Activated T-cell treated with anti-CD3 and anti-CD28 coated beads, Interleukin-2, amount 50 U/mL, for 4 hours (primary cell): ENCODE measurements around the gene TM9SF3. TPM values are rescaled to one million over a fixed set of nuclear protein-coding genes. Genes with fewer than 3 reads are reported as not detected.
"Not testable (repeated sequence)": the region's sequence is repeated elsewhere in the genome, so short reads cannot be mapped to it uniquely, and the experiment has no call there.

Experiments used
- ATAC-seq, 2 donors: fragments of 200-7000 bp; cut with Tn5 transposase; one replicate each; pipeline ENCODE4 v1.10.0; 2021
- DNase-seq: peaks from one replicate; pipeline ENCODE4 v3.0.0-alpha.2; 2020
- H3K27me3 Mint-ChIP-seq: one replicate; pipeline ENCODE4 v1.8.0; 2021; ENCODE audit warnings: low read depth, mixed read lengths
- H3K36me3 Mint-ChIP-seq: one replicate; pipeline ENCODE4 v1.8.0; 2022; ENCODE audit warnings: mixed read lengths; ENCODE audit not compliant: insufficient read depth
- H3K4me1 Mint-ChIP-seq: one replicate; pipeline ENCODE4 v1.8.0; 2021; ENCODE audit warnings: low read depth, mixed read lengths
- H3K4me3 Mint-ChIP-seq: one replicate; pipeline ENCODE4 v1.8.0; 2021; ENCODE audit warnings: mild to moderate bottlenecking, moderate library complexity, mixed read lengths
- H3K9me3 Mint-ChIP-seq: one replicate; pipeline ENCODE4 v1.8.0; 2021; ENCODE audit warnings: mixed read lengths
- total RNA-seq, 3 donors: library from RNA; stranded (reverse); gene quantifications; one replicate each; pipeline ENCODE4 v1.2.1, GENCODE V29; 2021

TM9SF3 gene
- total RNA-seq, 3 donors from 2014 or later = 92.8 to 96.5 (median 95.3) TPM

DNA sequence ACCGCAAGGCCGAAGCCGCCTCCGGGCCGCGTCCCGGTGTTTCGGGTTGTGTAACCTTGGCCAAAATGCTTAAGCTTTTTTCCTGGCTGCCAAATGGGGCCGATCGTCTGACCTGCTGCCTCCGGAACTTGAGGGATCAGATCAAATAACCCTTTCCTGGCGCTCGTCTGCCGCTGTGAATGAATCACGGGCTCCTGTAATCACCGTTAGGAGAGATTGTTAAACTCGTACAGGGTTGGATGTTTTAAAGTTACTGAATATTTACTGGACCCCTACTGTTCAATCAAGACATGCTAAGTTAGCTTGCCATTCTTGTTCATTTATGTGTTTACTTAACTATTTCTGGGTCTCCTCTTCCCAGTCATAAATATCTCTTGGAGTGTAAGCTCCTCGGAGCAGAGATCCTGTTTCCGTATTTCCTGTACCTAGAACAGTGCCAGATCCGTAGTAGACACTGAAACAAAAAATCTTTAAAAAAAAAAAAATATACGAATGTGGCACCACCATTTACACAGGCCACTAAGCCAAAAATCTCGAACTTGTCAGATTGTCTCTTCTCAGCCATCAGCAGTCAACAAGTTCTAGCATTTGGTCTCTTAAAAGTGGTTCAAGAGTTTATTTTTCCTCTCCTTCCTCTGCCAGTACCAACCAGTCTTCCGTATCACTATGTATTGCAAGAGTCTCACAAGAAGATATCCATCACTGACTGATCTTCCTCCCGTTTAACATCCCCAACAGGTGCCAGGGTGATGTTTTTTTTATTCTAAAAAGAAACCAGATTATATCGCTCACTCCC is 650 bp upstream of the TM9SF3 start:
- H3K36me3 Mint-ChIP-seq = peaks cover 9% of the 10 kb centered on the region
- H3K4me1 Mint-ChIP-seq = peaks cover 43% of the 10 kb centered on the region
- H3K9me3 Mint-ChIP-seq = no peaks in the 10 kb centered on the region
- H3K27me3 Mint-ChIP-seq = no peaks in the 10 kb centered on the region
- ATAC-seq (peak; percentile 6 to 7), DNase-seq (peak; percentile 54)
- H3K4me3 Mint-ChIP-seq = no peak overlapping the region

DNA sequence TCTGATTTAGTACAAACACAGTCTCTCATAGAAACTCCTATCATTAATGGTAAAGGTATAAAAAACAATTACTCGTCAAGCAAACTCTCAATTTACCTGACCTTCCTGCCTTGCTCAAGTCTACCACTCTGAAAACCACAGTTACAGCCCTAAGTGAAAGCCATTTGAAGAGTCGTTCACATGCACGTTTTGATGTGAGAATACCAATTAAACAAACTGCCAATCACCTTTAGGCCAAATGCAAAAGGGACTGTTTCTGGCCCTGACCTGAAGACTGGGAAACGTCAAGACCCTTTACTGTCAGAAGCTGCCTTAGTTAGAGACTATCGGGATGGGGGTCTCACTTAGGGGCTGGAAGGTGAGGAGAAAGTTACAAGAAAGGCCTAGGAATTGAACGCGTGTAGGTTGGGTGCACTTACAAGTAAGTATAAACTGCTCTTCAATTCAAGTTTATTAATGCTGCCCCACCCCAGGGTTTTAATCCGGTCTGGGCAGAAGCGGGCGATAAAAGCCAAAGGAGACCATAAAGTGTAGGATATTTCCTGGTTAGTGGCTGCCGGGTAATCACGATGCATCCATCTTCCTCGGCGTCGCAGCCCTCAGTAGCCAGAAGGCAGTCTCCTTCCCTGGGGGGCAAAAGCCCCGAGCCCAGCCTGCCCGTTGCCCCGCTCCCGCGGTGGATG is 935 bp downstream of the TM9SF3 start:
- Mint-ChIP-seq H3K4me3 (peak overlapping the region; percentile 97), H3K27me3 (no peaks in the 10 kb centered on the region), H3K36me3 (peaks cover 9% of the 10 kb centered on the region), H3K9me3 (no peaks in the 10 kb centered on the region), H3K4me1 (peaks cover 49% of the 10 kb centered on the region)
- DNase-seq (peak; percentile 22), ATAC-seq (peak; percentile 4 to 5)

GRCh38 chr10:96584474-96584873 is 2.3 kb downstream of the TM9SF3 start:
- DNase-seq = no peak
- Mint-ChIP-seq H3K27me3 (no peaks in the 10 kb centered on the region), H3K4me3 (peak overlapping the region; percentile 48), H3K4me1 (peaks cover 57% of the 10 kb centered on the region), H3K36me3 (peaks cover 13% of the 10 kb centered on the region), H3K9me3 (peaks cover 4% of the 10 kb centered on the region)
- ATAC-seq = no peak

DNA sequence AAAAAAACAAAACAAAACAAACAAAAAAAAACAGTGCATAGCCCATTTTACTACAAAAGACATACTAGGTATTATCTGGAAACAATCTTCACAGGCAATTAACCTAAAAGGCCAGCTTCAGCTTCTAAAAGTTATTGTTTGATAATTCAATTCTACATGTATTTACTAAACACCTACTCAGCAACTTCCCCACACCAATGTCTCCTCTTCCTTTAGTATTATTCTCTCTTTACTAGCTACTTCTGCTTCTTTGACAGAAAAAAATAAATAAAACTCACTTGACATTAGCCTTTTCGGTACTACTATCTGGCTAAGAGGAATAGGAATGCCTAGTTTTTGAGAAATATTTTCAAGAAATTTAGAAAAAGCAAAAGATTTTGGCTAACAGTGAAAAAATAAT is 2.8 kb downstream of the TM9SF3 start:
- Mint-ChIP-seq H3K27me3 (no peaks in the 10 kb centered on the region), H3K4me3 (peak overlapping the region; percentile 48), H3K36me3 (peaks cover 13% of the 10 kb centered on the region), H3K9me3 (peaks cover 4% of the 10 kb centered on the region), H3K4me1 (peaks cover 58% of the 10 kb centered on the region)
- ATAC-seq (no peak), DNase-seq (no peak)

DNA sequence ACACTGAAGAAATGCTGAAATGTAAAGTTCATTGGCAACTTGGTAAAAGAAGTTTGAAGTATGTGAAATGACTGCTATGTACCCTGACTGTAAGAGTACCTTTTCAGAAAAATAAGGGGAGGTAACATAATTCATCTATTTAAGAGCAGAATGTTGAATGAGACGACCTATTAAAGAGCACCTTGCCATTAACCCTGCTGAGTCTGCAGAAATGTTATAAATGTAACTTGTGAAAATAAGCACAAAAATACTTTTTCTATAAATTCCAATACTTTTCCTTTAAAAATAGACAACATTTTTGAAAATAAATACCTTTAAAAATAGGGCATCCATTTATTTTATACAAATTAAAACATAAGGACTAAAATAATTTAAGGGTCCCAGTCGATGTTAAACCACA is 7.7 kb downstream of the TM9SF3 start:
- no peaks in the 10 kb centered on the region for H3K27me3 Mint-ChIP-seq
- ATAC-seq = no peak
- peaks cover 72% of the 10 kb centered on the region for H3K4me1 Mint-ChIP-seq
- no peak for DNase-seq
- H3K36me3 Mint-ChIP-seq = peaks cover 19% of the 10 kb centered on the region
- H3K9me3 Mint-ChIP-seq = peaks cover 4% of the 10 kb centered on the region
- no peak overlapping the region for H3K4me3 Mint-ChIP-seq

DNA sequence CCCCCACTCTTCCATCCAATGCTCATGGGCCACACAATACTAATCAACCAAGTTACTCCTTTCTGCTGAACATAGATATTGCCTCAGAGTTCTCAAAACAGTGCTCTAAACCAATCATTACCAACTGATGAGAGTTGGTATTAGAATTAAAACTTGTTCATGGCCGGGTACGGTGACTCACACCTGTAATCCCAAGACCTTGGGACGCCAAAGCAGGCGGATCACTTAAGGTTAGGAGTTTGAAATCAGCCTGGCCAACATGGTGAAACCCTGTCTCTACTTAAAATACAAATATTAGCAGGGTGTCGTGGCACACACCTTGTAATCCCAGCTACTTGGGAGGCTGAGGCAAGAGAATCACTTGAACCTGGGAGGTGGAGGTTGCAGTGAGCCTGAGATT is 8.2 kb downstream of the TM9SF3 start:
- Mint-ChIP-seq H3K9me3 (peaks cover 4% of the 10 kb centered on the region), H3K4me3 (no peak overlapping the region), H3K4me1 (peaks cover 72% of the 10 kb centered on the region), H3K27me3 (no peaks in the 10 kb centered on the region), H3K36me3 (peaks cover 23% of the 10 kb centered on the region)
- DNase-seq (no peak), ATAC-seq (no peak)

DNA sequence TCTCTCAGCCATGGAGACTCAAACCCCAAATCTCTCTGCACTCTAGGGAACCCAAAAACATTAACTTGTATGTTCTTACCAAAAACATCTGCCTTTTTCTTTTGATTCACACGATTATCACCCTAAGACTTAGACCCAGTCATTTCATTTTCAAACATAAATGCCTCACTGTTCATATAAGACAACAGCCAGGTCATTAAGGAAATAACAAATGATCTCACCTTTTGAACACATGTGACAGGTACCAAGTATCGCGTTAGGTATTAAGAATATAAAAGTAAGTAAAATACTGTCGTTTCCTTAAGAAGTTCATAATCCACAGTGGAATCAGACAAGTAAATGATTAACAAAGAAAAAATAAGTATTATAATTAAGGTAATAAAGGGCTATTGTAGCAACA is 8.8 kb downstream of the TM9SF3 start:
- Mint-ChIP-seq H3K36me3 (peaks cover 24% of the 10 kb centered on the region), H3K4me1 (peaks cover 71% of the 10 kb centered on the region), H3K9me3 (peaks cover 4% of the 10 kb centered on the region), H3K27me3 (no peaks in the 10 kb centered on the region), H3K4me3 (no peak overlapping the region)
- no peak for DNase-seq
- no peak for ATAC-seq

- H3K4me1 Mint-ChIP-seq = peaks cover 65% of the 10 kb centered on the region
- H3K4me3 Mint-ChIP-seq = no peak overlapping the region
- DNase-seq (no peak), ATAC-seq (no peak)
- no peaks in the 10 kb centered on the region for H3K27me3 Mint-ChIP-seq
- H3K36me3 Mint-ChIP-seq = peaks cover 30% of the 10 kb centered on the region
- peaks cover 4% of the 10 kb centered on the region for H3K9me3 Mint-ChIP-seq
These were observed 9.7 kb downstream of the TM9SF3 start for GRCh38 chr10:96577069-96577468.

DNA sequence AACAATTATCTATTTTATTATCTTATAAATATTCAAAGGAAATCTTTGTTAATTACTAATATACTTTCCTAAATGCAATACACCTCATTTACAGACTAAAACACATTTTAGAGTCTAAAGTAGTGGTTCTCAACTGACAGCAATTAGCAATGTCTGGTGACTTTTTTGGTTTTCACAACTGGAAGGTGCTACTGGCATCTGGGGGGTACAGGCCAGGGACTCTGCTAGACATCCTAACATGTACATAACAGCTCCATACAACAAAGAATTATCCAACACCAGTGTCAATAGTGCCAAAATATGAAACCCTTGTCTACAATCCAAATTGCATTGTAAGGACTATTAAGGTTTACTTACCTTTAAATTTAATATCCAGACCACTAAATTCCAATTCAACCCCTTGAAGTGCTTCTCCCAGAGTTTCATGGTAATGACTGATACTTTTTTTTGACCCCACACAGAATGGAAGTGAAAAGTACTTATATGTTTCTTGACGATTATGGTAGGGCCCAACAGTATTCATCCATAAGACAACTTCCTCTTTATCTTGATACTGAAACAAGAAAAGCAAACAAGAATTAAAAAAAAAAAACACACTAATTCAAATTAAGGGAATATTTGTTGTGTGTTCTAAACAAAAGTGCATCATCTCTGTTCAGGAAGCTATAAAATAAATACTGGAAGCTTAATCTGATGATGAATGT is 10.4 kb downstream of the TM9SF3 start:
- Mint-ChIP-seq H3K36me3 (peaks cover 35% of the 10 kb centered on the region), H3K9me3 (peaks cover 4% of the 10 kb centered on the region), H3K27me3 (no peaks in the 10 kb centered on the region), H3K4me3 (no peak overlapping the region), H3K4me1 (peaks cover 65% of the 10 kb centered on the region)
- DNase-seq (no peak), ATAC-seq (no peak)

DNA sequence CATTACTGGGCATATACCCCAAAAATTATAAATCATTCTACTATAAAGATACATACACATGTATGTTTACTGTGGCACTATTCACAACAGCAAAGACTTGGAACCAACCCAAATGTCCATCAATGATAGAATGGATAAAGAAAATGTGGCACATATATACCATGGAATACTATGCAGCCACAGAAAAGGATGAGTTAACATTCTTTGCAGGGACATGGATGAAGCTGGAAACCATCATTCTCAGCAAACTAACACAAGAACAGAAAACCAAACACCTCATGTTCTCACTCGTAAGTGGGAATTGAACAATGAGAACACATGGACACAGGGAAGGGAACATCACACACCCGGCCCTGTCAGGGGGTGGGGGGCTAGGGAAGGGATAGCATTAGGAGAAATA is 12.2 kb downstream of the TM9SF3 start:
- ATAC-seq, H3K9me3 Mint-ChIP-seq, H3K27me3 Mint-ChIP-seq, DNase-seq, H3K4me3 Mint-ChIP-seq: not testable (repeated sequence)
- Mint-ChIP-seq H3K4me1 (peaks cover 60% of the 10 kb centered on the region), H3K36me3 (peaks cover 31% of the 10 kb centered on the region)

- Mint-ChIP-seq H3K27me3 (no peaks in the 10 kb centered on the region), H3K9me3 (no peaks in the 10 kb centered on the region), H3K4me1 (peaks cover 62% of the 10 kb centered on the region), H3K4me3 (no peak overlapping the region), H3K36me3 (peaks cover 29% of the 10 kb centered on the region)
- no peak for DNase-seq
- ATAC-seq = no peak
These were observed 13.8 kb downstream of the TM9SF3 start for GRCh38 chr10:96573036-96573435.

GRCh38 chr10:96570983-96571964 is 15.5 kb downstream of the TM9SF3 start:
- ATAC-seq = no peak
- H3K36me3 Mint-ChIP-seq = peaks cover 43% of the 10 kb centered on the region

GRCh38 chr10:96570511-96570910 is 16.3 kb downstream of the TM9SF3 start:
- Mint-ChIP-seq H3K36me3 (peaks cover 46% of the 10 kb centered on the region), H3K27me3 (no peaks in the 10 kb centered on the region), H3K4me1 (peaks cover 69% of the 10 kb centered on the region), H3K4me3 (no peak overlapping the region), H3K9me3 (no peaks in the 10 kb centered on the region)
- ATAC-seq (no peak), DNase-seq (no peak)

More at GRCh38 chr10:96570983-96571964, 15.5 kb downstream of the TM9SF3 start:
- Mint-ChIP-seq H3K9me3 (no peaks in the 10 kb centered on the region), H3K4me1 (peaks cover 64% of the 10 kb centered on the region), H3K27me3 (no peaks in the 10 kb centered on the region), H3K4me3 (no peak overlapping the region)
- no peak for DNase-seq

GRCh38 chr10:96568402-96568801 is 18.4 kb downstream of the TM9SF3 start:
- ATAC-seq = no peak
- Mint-ChIP-seq H3K9me3 (no peaks in the 10 kb centered on the region), H3K36me3 (peaks cover 37% of the 10 kb centered on the region), H3K4me3 (no peak overlapping the region), H3K4me1 (peaks cover 58% of the 10 kb centered on the region), H3K27me3 (no peaks in the 10 kb centered on the region)
- DNase-seq = no peak
